NAMALWA (cell line): ENCODE data around the gene MAPK8.

Source experiments
- DNase-seq: peaks from one replicate; pipeline ENCODE4 v3.0.0-alpha.2; 2015; ENCODE audit warnings: low spot score

Gene MAPK8

GRCh38 chr10:48450233-48450740 is 143.8 kb downstream of the MAPK8 start:
- no peak for DNase-seq

DNA sequence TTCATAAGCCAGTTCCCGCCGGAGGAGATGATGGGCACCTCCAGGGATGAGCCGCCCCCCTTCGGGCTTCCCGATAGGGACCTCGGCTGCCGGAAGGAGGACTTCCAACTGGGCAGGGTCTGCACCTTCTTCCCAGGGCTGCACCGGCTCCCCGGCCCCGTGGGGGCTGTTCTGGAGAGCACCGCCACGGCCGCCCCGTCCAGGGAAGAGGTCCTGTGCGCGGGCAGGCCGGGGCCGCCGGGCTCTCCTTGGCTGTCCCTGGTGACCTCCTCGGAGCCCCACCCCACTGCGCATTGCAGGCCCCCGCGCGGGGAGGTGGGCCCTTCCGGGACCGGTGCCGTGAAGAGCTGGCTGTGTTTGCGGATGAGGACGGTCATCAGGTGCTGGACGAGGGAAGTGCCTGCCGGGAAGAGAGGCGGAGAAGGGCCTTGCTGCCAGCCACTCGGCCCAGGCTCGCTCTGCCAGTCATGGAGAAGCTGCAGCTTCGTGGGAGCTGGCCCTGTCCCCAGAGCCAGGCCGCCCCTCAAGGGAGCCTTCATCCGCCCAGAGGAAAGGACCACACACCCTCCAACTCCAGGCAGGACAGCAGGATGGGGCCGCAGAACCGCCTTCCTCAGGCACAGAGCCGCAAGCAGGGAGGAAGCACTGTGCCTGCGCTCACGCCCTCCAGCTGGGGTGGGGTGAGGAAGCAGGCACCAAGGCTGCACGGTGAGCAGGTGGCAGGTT is 144.4 kb downstream of the MAPK8 start:
- no peak for DNase-seq

GRCh38 chr10:48451969-48452878 is 145.7 kb downstream of the MAPK8 start:
- no peak for DNase-seq

- DNase-seq, result no peak
Measured at GRCh38 chr10:48452879-48453412, 146.5 kb downstream of the MAPK8 start.

DNA sequence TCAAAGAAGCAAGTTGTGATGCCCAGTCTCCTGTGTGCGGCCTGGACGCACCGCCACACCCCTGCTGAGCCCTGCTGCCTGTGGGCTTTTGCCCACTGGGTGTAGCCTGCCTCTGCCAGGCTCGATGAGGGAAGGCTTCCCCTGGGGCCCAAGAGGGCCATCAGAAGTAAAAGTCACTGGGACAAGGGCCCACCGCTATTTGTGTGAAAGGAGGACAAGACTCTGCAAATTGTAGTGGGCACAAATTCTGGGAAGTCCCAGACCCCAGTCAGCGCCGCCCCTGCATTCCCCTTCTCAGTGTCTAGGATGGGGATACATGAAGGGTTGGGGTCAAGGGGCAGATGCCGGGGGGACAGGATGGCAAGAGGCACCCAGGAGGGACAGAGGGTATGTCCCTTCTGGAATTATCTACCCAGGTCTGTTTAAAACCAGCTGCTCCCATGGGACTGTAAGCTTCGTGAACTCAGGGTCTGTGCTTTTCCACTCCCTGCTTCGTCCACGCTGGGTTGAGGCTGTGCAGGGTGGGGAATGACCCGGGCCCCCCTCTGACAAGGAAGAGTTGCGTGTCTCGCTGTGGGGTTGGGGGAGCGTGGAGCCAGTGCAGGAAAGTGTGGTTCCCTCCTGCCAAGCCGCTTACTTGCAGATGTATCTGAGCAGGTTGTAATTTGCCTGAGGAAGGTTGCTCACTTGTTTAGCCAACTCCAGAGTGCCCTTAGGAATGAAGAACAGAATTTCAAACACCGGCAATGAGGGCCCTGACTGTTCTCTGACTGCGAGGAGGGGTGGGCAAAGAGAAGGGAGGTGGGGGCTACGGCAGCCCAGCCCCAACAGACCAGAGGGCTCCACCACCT is 147.2 kb downstream of the MAPK8 start:
- DNase-seq, result no peak

GRCh38 chr10:48454302-48455054 is 148.0 kb downstream of the MAPK8 start:
- no peak for DNase-seq

GRCh38 chr10:48455055-48455391 is 148.5 kb downstream of the MAPK8 start:
- no peak for DNase-seq

DNA sequence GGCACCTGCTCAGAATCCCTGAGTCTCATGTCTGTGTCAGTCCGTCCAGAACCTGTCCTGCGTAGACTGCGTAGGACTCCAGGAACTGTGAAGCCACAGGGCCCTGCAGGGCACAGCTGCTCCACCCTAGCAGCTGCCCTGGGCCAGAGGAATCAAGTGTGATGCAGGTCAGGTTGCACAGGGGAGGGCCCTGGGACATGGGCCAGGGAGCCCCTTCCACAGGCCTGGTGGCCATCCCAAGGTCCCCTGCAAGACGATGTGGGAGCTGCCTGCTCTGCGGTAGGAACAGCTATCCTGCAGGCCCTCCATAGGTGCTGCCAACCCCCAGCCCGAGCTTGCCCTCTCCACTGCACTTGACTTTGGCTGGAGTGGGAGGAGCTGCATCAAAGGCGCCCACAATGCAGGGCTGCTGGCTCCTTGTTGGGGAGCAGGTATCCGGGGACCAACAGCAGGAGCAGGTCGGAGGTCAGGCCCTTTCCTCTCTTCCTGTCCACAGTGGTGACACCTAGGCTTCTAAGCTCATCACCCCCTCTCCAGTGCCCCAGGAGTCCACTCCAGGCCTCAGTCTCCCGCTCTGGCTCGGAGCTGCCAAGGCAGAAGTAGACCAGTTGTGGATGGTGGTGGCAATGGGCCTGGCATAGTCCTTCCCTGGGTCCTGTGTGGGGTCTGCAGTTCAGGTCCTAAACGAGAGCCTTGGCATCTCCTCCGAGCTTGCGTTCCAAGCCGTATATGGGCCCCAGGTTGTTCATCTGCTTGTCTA is 149.1 kb downstream of the MAPK8 start:
- DNase-seq, result no peak

- peak; percentile 16 for DNase-seq
Measured at GRCh38 chr10:48456361-48456804, 149.9 kb downstream of the MAPK8 start.

GRCh38 chr10:48456808-48457761 is 150.6 kb downstream of the MAPK8 start:
- DNase-seq, result no peak

DNA sequence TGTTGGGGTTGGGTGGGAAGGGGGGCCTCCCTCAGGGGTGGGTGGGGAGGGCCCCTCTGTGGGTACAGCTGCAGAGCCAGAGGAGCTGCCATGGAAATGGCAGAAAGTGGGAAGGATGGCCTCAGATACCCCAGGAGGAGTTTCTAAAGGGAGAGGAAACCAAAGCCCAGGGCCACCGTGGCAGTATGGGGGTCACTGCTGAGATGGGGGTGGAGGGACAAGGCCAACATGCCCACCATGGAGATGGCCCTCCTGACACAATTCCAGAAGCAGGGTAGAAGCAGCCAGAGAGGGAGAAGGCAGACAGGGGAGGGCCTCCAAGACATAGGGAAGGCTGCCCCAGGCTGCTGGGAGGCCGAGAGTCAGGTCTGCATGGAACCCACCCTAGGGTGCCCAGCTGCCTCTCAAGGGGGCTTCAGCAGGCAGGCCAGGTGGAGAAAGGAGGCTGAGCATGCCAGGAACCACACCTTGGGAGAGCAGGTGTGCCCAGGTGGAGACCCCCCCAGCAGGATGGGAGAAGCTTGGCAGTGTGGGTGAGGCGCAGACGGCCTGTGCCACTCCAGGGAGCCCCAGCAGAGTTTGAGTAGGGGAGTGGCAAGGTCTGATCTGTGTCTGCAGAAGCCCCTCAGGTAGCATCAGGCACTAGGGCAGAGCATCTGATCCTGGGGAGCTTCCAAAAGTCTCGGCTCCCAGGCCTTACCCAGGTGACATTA is 151.6 kb downstream of the MAPK8 start:
- no peak for DNase-seq

DNA sequence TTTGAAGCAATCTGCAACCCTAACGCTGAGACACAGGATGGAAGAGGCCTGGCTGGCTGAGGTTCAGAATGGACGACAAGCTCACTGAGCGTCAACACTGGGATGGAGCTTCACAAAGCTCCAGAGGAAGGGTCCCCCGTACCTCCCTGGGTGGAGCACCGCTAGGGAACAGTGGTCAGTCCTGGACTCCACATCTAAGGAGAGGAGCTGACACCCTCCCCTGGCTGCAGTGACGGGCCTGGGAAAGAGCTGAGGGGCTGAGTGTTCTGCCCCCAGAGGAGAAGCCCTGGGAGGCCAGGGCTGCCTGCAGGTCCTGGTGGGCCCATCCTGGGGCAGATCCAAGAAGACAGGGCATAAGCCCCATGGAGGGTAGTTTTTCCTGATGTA is 152.2 kb downstream of the MAPK8 start:
- DNase-seq, result no peak

DNA sequence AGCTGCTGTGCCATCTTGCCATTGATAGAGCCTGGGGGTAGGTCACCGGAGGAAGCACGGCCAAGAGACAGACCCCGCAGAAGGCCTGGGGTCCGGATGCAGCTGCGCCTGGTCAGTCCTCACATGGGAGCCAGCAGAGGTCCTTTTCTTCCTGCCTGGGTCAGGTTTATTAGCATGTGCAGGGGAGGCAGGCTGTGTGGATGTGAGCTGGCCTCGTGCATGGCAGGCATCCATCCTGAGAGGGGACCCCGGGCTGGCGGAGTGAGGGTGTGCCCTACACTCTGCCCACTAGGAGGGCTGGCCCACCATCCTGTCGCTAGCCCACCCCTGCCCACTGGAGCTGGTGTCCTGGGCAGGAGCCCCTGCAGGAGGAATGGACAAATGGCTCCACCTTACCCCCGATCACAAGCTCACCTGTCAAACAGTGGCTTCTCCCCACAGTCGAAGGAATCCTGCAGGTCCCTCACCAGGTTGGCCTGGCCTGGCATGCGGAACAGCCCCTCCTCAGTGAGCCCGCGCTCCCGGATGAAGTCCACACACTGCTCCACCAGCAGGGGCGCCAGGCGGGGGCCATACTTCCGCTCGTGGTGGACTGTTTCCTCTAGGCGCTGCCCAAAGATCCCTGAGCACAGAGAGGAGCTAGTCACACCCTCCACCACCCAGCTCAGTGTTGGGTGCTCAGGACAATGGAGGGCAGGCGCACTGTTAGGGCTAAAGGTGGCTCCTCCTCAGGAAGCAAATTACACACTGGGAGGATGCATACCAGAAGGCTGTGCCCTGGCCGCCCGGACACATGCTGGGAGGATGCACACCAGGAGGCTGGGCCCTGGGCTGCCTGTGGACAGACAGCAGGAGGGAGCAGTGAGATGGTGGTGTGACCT is 153.0 kb downstream of the MAPK8 start:
- no peak for DNase-seq

DNA sequence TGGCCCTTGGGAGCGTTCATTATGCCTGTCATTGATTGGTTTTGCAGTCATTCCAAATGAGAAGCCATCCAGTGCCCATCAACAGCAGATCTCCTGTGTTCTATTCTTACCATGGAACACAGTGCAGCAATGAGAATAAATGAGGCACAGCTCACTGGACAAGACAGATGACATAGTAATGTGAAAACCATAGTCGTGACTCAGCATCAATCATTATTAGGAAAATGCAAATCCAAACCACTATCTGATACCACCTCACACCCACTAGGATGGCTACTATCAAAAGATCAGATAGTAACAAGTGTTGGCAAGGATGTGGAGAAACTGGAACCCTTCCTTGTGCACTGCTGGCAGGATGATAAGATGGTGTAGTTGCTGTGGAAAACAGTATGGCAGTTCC is 153.7 kb downstream of the MAPK8 start:
- no peak for DNase-seq

- no peak for DNase-seq
Measured at GRCh38 chr10:48461623-48462481, 155.4 kb downstream of the MAPK8 start.

- no peak for DNase-seq
Measured at GRCh38 chr10:48462482-48463020, 156.1 kb downstream of the MAPK8 start.
